ENCODE results near the gene CCNB2.
A peak's percentile ranks its signal among the peaks of the same experiment; 100 is the strongest.

Gene CCNB2

GRCh38 chr15:59166166-59166565 is 61.2 kb downstream of the CCNB2 start:
- H3K27ac ChIP-seq = no peak overlapping the region
- no peak for TF ChIP-seq CTCF (conservative IDR thresholded peaks at IDR 0.05; ENCODE audit: low read depth)
- no peak for DNase-seq (ENCODE audit: low spot score)
- POLR2A ChIA-PET (ENCODE audit: low non-redundant PET) = no interaction called here
- CTCF ChIA-PET = interaction anchor here (0.5 to 0.6 kb wide), 4 partner anchors 15 to 200 kb away, joined by 4 to 8 read pairs (median 4); no protein-coding TSS in a partner anchor

- POLR2A ChIA-PET (ENCODE audit: low non-redundant PET) = no interaction called here
- DNase-seq (ENCODE audit: low spot score) = no peak
- CTCF ChIA-PET = interaction anchor here (0.6 to 0.7 kb wide), 3 partner anchors 16 to 199 kb away, joined by 4 to 8 read pairs (median 4); no protein-coding TSS in a partner anchor
- H3K27ac ChIP-seq = peak overlapping the region; percentile 55
- TF ChIP-seq CTCF (conservative IDR thresholded peaks at IDR 0.05; ENCODE audit: low read depth) = no peak
These were observed 61.8 kb downstream of the CCNB2 start for GRCh38 chr15:59166601-59167265.

GRCh38 chr15:59168536-59168935 is 63.6 kb downstream of the CCNB2 start:
- DNase-seq (ENCODE audit: low spot score) = no peak
- CTCF ChIA-PET = no interaction called here
- TF ChIP-seq CTCF (conservative IDR thresholded peaks at IDR 0.05; ENCODE audit: low read depth) = no peak
- POLR2A ChIA-PET (ENCODE audit: low non-redundant PET) = no interaction called here
- peak overlapping the region; percentile 27 for H3K27ac ChIP-seq

DNA sequence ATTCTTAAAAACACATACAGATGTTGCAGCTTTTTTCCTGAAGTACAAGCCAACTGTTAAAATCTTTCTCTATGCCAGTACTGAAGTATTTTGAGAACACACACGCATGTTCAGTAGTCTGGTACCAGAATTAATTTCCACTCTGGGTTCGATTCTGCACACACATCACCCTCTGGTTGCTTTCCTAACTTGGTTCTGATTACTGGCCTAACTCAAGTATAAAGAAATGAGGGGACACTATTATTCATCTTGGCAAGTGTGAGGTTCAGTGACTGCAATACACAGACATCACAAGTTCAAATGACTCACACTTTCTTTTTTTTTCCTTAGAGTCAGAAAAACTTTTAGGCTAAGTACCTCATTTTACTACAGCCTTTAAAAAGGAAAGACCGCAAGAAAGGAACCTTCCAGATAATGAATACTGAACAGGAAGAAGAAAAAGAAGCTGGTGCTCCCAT is 64.3 kb downstream of the CCNB2 start:
- H3K27ac ChIP-seq = peak overlapping the region; percentile 84
- POLR2A ChIA-PET (ENCODE audit: low non-redundant PET) = no interaction called here
- no peak for TF ChIP-seq CTCF (conservative IDR thresholded peaks at IDR 0.05; ENCODE audit: low read depth)
- CTCF ChIA-PET = interaction anchor here (1.1 kb wide), 2 partner anchors 23 to 324 kb away, joined by 3 read pairs; no protein-coding TSS in a partner anchor
- DNase-seq (ENCODE audit: low spot score) = no peak

DNA sequence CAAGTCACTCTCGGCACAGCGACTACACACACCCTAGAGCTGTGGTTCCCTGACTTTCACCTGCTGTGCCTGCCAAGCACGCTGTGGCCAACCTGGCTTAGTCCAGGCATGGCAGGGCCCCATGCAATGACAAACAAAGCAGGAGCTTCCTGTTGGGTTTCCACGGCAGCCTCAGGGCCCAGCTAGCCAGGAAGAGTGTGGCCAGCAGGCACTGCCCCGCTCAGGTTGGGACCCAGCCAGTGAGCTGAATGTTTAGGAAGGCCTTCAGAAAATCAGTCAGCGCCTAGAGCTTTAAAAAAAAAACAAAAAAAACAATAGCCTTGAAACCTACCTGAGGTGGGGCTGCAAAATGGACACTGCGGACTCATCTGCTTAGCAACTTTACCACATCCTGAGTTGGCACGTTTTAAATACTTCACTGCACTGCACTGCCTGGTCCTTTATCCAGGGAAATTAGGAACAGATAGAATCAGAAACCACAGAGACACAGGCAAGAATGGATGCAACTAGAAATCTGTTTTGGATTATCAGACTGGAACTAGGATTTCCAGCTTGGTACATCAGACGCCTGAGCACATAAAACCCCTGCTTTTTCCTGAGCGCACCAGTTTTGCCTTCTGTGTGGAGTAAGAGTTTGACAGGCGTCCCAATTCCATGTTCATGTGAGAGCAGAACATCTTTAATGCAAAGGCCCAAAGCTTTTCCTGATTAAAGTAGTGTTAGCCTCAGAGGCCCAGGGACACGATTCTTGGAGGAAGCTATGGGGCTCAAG is 65.5 kb downstream of the CCNB2 start:
- no peak for TF ChIP-seq CTCF (conservative IDR thresholded peaks at IDR 0.05; ENCODE audit: low read depth)
- peak overlapping the region; percentile 84 for H3K27ac ChIP-seq
- ChIA-PET POLR2A (ENCODE audit: low non-redundant PET) (no interaction called here), CTCF (interaction anchor here (0.6 to 1.1 kb wide), 4 partner anchors 21 to 323 kb away, joined by 3 to 4 read pairs (median 3); no protein-coding TSS in a partner anchor)
- peak; percentile 47 for DNase-seq (ENCODE audit: low spot score)

DNA sequence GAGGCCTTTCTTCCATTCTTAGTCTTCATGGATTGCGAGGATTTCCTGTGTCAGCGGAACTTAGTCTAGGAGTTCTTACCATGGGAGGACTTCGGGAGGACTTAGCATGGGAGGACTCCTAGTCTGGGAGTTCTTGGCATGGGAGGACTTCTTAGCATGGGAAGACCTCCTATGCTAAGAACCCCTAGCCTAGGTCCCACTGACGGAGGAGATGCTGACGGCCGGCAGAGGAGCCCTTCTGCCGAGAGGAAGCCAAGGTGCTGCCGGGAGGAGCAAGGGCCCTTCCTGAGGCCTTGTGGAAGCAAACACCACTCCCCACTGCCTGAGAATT is 66.1 kb downstream of the CCNB2 start:
- no peak for DNase-seq (ENCODE audit: low spot score)
- H3K27ac ChIP-seq = peak overlapping the region; percentile 84
- no peak for TF ChIP-seq CTCF (conservative IDR thresholded peaks at IDR 0.05; ENCODE audit: low read depth)
- POLR2A ChIA-PET (ENCODE audit: low non-redundant PET) = no interaction called here
- CTCF ChIA-PET = interaction anchor here (0.7 kb wide), 1 partner anchor 93 kb away, joined by 4 read pairs; no protein-coding TSS in a partner anchor

Data from RWPE1 (cell line).